Progenitor cell of endocrine pancreas (in vitro differentiated cells): ENCODE data around the gene HLA-B. TPM values are rescaled to one million over a fixed set of nuclear protein-coding genes. Genes with fewer than 3 reads are reported as not detected.

Experiments
- DNase-seq: peaks from one replicate; pipeline ENCODE4 v3.0.0; 2021; ENCODE audit warnings: low spot score; ENCODE audit not compliant: unreplicated experiment
- H3K27ac Mint-ChIP-seq: 2 replicates; pipeline ENCODE4 v1.8.0; 2021; ENCODE audit warnings: mild to moderate bottlenecking, moderate library complexity, mixed read lengths
- H3K27me3 Mint-ChIP-seq: 2 replicates; pipeline ENCODE4 v1.8.0; 2021; ENCODE audit warnings: mixed read lengths
- H3K36me3 Mint-ChIP-seq: 2 replicates; pipeline ENCODE4 v1.8.0; 2022; ENCODE audit warnings: mixed read lengths; ENCODE audit not compliant: insufficient read depth
- H3K4me1 Mint-ChIP-seq: 2 replicates; pipeline ENCODE4 v1.8.0; 2021; ENCODE audit warnings: low read depth, mixed read lengths
- H3K4me3 Mint-ChIP-seq: 2 replicates; pipeline ENCODE4 v1.8.0; 2021; ENCODE audit warnings: low read depth, mild to moderate bottlenecking, moderate library complexity, mixed read lengths
- H3K9me3 Mint-ChIP-seq: 2 replicates; pipeline ENCODE4 v1.8.0; 2021; ENCODE audit warnings: low read depth, mixed read lengths
- CTCF ChIP-seq: fragments of 200-600 bp; sonication (generic); IDR thresholded peaks from one replicate; pipeline ENCODE4 v1.5.0; 2021; ENCODE audit warnings: antibody characterized with exemption, mild to moderate bottlenecking; ENCODE audit not compliant: unreplicated experiment
- total RNA-seq: library from RNA; stranded (reverse); gene quantifications from 2 replicates; pipeline ENCODE4 v1.2.1, GENCODE V29; 2021

Gene HLA-B
- total RNA-seq, 1 donor from 2014 or later: 28.2 TPM

- Mint-ChIP-seq H3K27me3 (peaks cover 7% of the 10 kb centered on the region), H3K4me1 (peaks cover 5% of the 10 kb centered on the region), H3K9me3 (no peaks in the 10 kb centered on the region), H3K4me3 (no peak overlapping the region), H3K36me3 (no peaks in the 10 kb centered on the region), H3K27ac (peak overlapping the region; percentile 15)
- TF ChIP-seq CTCF: no peak
- no peak for DNase-seq
Measured at GRCh38 chr6:31386977-31387376, 30.0 kb upstream of the HLA-B start.

GRCh38 chr6:31386099-31386498 lies 29.1 kb upstream of the HLA-B start:
- Mint-ChIP-seq H3K4me3 (no peak overlapping the region), H3K36me3 (no peaks in the 10 kb centered on the region), H3K27me3 (peaks cover 7% of the 10 kb centered on the region), H3K27ac (no peak overlapping the region), H3K9me3 (no peaks in the 10 kb centered on the region), H3K4me1 (peaks cover 5% of the 10 kb centered on the region)
- TF ChIP-seq CTCF: no peak
- no peak for DNase-seq

- H3K4me3 Mint-ChIP-seq: no peak overlapping the region
- peaks cover 5% of the 10 kb centered on the region for H3K4me1 Mint-ChIP-seq
- no peaks in the 10 kb centered on the region for H3K9me3 Mint-ChIP-seq
- peaks cover 14% of the 10 kb centered on the region for H3K27me3 Mint-ChIP-seq
- no peak for TF ChIP-seq CTCF
- no peak overlapping the region for H3K27ac Mint-ChIP-seq
- no peak for DNase-seq
- H3K36me3 Mint-ChIP-seq: no peaks in the 10 kb centered on the region
Measured at GRCh38 chr6:31385041-31385440, 28.1 kb upstream of the HLA-B start.

- Mint-ChIP-seq H3K4me1 (peaks cover 5% of the 10 kb centered on the region), H3K4me3 (no peak overlapping the region), H3K36me3 (no peaks in the 10 kb centered on the region), H3K9me3 (no peaks in the 10 kb centered on the region), H3K27me3 (peaks cover 20% of the 10 kb centered on the region), H3K27ac (no peak overlapping the region)
- TF ChIP-seq CTCF: no peak
- DNase-seq: no peak
Measured at GRCh38 chr6:31383149-31383548, 26.2 kb upstream of the HLA-B start.

- no peaks in the 10 kb centered on the region for H3K36me3 Mint-ChIP-seq
- TF ChIP-seq CTCF: no peak
- peaks cover 20% of the 10 kb centered on the region for H3K27me3 Mint-ChIP-seq
- no peak for DNase-seq
- no peak overlapping the region for H3K4me3 Mint-ChIP-seq
- H3K27ac Mint-ChIP-seq: no peak overlapping the region
- H3K4me1 Mint-ChIP-seq: peaks cover under 1% of the 10 kb centered on the region
- no peaks in the 10 kb centered on the region for H3K9me3 Mint-ChIP-seq
Measured at GRCh38 chr6:31381666-31382065, 24.7 kb upstream of the HLA-B start.
